OCI-LY3 (cell line): Measurements from ENCODE around the gene UNCX.

ENCODE experiments used
- CTCF ChIP-seq: fragments of 200-600, 300-600 bp; sonication (generic); IDR thresholded peaks from 2 replicates; pipeline ENCODE4 v1.5.1; 2014; ENCODE audit warnings: antibody characterized with exemption, low read length, low read depth
- EZH2phosphoT487 ChIP-seq: fragments of 200-600 bp; shearing (Covaris generic); IDR thresholded peaks from 2 replicates; pipeline ENCODE4 v1.6.1; 2018; ENCODE audit warnings: antibody characterized with exemption, mixed run types, low read depth

GRCh38 chr7:1276626-1277175, 44.0 kb downstream of the UNCX start:
- TF ChIP-seq CTCF (no peak), EZH2phosphoT487 (no peak)
